SHP77 (cell line): ENCODE data around the gene LCE3B.
"Not testable (repeated sequence)": the region's sequence is repeated elsewhere in the genome, so short reads cannot be mapped to it uniquely, and the experiment has no call there.

ENCODE experiments used
- DNase-seq, 2 experiments: peaks; one replicate each; lab custom pipeline; 2025; lab: John Stamatoyannopoulos, UW

Gene LCE3B

GRCh38 chr1:152613511-152613910 is at the start of gene LCE3B:
TSS of gene LCE3B (plus strand) at chr1:152613811. CDS start at chr1:152613811, 0 bp downstream.
- no peak for DNase-seq

- no peak for DNase-seq
Observed at GRCh38 chr1:152565115-152565514, 48.5 kb upstream of the LCE3B start.

- no peak for DNase-seq
Observed at GRCh38 chr1:152565535-152566215, 47.9 kb upstream of the LCE3B start.

- no peak for DNase-seq
Observed at GRCh38 chr1:152566681-152567080, 46.9 kb upstream of the LCE3B start, which contains the start of gene LCE3E. TSS of gene LCE3E (minus strand) at chr1:152566780. CDS start at chr1:152566208, 572 bp downstream.

- DNase-seq: no peak
Observed at GRCh38 chr1:152577168-152577567, 36.4 kb upstream of the LCE3B start.

- DNase-seq: not testable (repeated sequence)
Observed at GRCh38 chr1:152579526-152579925, 34.1 kb upstream of the LCE3B start.

- DNase-seq: no peak
Observed at GRCh38 chr1:152580433-152580832, 33.2 kb upstream of the LCE3B start, which contains the start of gene LCE3D. TSS of gene LCE3D (minus strand) at chr1:152580516. CDS start at chr1:152579936, 580 bp downstream.

- DNase-seq: no peak
Observed at GRCh38 chr1:152582647-152583046, 31.0 kb upstream of the LCE3B start.

- peak in 1 of 2 experiments; percentile 24 for DNase-seq
Observed at GRCh38 chr1:152585586-152585985, 28.0 kb upstream of the LCE3B start.

- no peak for DNase-seq
Observed at GRCh38 chr1:152596986-152597385, 16.6 kb upstream of the LCE3B start.

GRCh38 chr1:152599934-152600333 is 13.7 kb upstream of the LCE3B start, which contains the start of gene LCE3C:
TSS of gene LCE3C (plus strand) at chr1:152600234. CDS start at chr1:152600732, 498 bp downstream.
- no peak for DNase-seq

GRCh38 chr1:152621993-152622392 is 8.4 kb downstream of the LCE3B start:
- no peak for DNase-seq

- DNase-seq: peak in 1 of 2 experiments; percentile 3
Observed at GRCh38 chr1:152622803-152623202, 9.2 kb downstream of the LCE3B start, which contains the start of gene LCE3A. TSS of gene LCE3A (minus strand) at chr1:152623103. CDS start at chr1:152623103, 0 bp downstream.

GRCh38 chr1:152623203-152623844 is 9.7 kb downstream of the LCE3B start:
- DNase-seq: peak; percentile 12 to 41

GRCh38 chr1:152626744-152627143 is 13.1 kb downstream of the LCE3B start:
- DNase-seq: no peak

- DNase-seq: no peak
Observed at GRCh38 chr1:152630596-152630995, 17.0 kb downstream of the LCE3B start.

- DNase-seq: no peak
Observed at GRCh38 chr1:152640351-152640750, 26.7 kb downstream of the LCE3B start.

GRCh38 chr1:152643945-152644344 is 30.3 kb downstream of the LCE3B start:
- no peak for DNase-seq

GRCh38 chr1:152645146-152645545 is 31.5 kb downstream of the LCE3B start:
- no peak for DNase-seq

- no peak for DNase-seq
Observed at GRCh38 chr1:152646656-152647055, 33.0 kb downstream of the LCE3B start.

GRCh38 chr1:152654110-152654509 is 40.5 kb downstream of the LCE3B start:
- DNase-seq: peak; percentile 43 to 78

- DNase-seq: no peak
Observed at GRCh38 chr1:152656459-152656858, 42.8 kb downstream of the LCE3B start.

GRCh38 chr1:152657677-152658076 is 44.1 kb downstream of the LCE3B start:
- no peak for DNase-seq
